K562 (cell line): Measurements from ENCODE around the gene LRRC74B. TPM values are rescaled to one million over a fixed set of nuclear protein-coding genes. Genes with fewer than 3 reads are reported as not detected.

Experiments used
- EGR1 ChIP-seq: fragments of 450-650 bp; conservative IDR thresholded peaks from 2 replicates; pipeline ENCODE4 v1.6.1; 2017; ENCODE audit warnings: mild to moderate bottlenecking
- ETV5 ChIP-seq: sonication (generic); formaldehyde crosslinking; IDR thresholded peaks from 2 replicates; pipeline ENCODE4 v1.4.0; 2020; ENCODE audit warnings: low read depth, mild to moderate bottlenecking, missing genetic modification reagents
- FOXM1 ChIP-seq, 2 experiments: fragments of 450-650 bp in 1 of 2; sonication (generic) in 1 of 2; formaldehyde crosslinking in 1 of 2; IDR thresholded peaks; 2 replicates each; pipeline versions ENCODE4 v1.6.1 to v1.9.0; 2017 to 2022; ENCODE audit warnings: low read depth in 2 of 2, mild to moderate bottlenecking in 2 of 2, missing genetic modification reagents in 1 of 2, moderate library complexity in 1 of 2
- GATA2 ChIP-seq: sonication (generic); formaldehyde crosslinking; IDR thresholded peaks from 2 replicates; pipeline ENCODE4 v1.4.0; 2020; ENCODE audit warnings: mild to moderate bottlenecking, missing genetic modification reagents
- STAG1 ChIP-seq: sonication (generic); formaldehyde crosslinking; IDR thresholded peaks from 2 replicates; pipeline ENCODE4 v1.5.0; 2020; ENCODE audit warnings: missing genetic modification reagents, borderline replicate concordance
- TBP ChIP-seq: optimal IDR thresholded peaks from 2 replicates; pipeline ENCODE3; 2011; ENCODE audit warnings: low read depth, low read length, improper control_type of control experiment
- ZNF444 ChIP-seq: fragments of 250-450 bp; sonication (Bioruptor Pico); IDR thresholded peaks from 2 replicates; pipeline ENCODE4 v1.4.0; 2020; ENCODE audit warnings: mild to moderate bottlenecking, moderate library complexity
- ZNF583 ChIP-seq: fragments of 250-450 bp; sonication (Bioruptor Pico); IDR thresholded peaks from 2 replicates; pipeline ENCODE4 v1.4.0; 2020
- ZNF668 ChIP-seq: fragments of 250-450 bp; sonication (Bioruptor Pico); IDR thresholded peaks from 2 replicates; pipeline ENCODE4 v1.8.0; 2022; ENCODE audit warnings: mild to moderate bottlenecking, inconsistent platforms
- polyA plus RNA-seq, 8 experiments: library from polyadenylated mRNA; depleted of rRNA in 4 of 8; stranded (reverse) in 5 of 8; unstranded in 3 of 8; fragments of >200 nt; fragmentation: Nextera tagmentation in 2 of 8; fragmentation: Illumina TruSeq in 1 of 8; extraction: Ambion mirVana in 2 of 8; extraction: Trizol in 1 of 8; gene quantifications; 2 replicates each; pipeline versions ENCODE4 v1.2.1 to v1.2.3, GENCODE V29; 2011 to 2014; ENCODE audit warnings: inconsistent platforms in 1 of 8, missing spikeins in 1 of 8
- total RNA-seq, 7 experiments: library from RNA; depleted of rRNA in 6 of 7; stranded (reverse); fragments of >200 nt in 6 of 7; fragmentation: Illumina TruSeq in 2 of 7; extraction: Trizol in 2 of 7; gene quantifications; 2 replicates each; pipeline versions ENCODE4 v1.2.1 to v1.2.3, GENCODE V29; 2011 to 2021; ENCODE audit warnings: low replicate concordance in 1 of 7
- TF ChIP-seq, protein P1 (sequence below): fragments of 150-350 bp; conservative IDR thresholded peaks from 2 replicates; pipeline ENCODE4 v1.6.1; 2014; ENCODE audit warnings: low read length
- TF ChIP-seq, protein P2 (sequence below): fragments of 250-450 bp; sonication (Bioruptor Pico); IDR thresholded peaks from 2 replicates; pipeline ENCODE4 v1.4.0; 2020
- TF ChIP-seq, protein P3 (sequence below): fragments of 250-450 bp; sonication (Bioruptor Pico); IDR thresholded peaks from 2 replicates; pipeline ENCODE4 v1.4.0; 2020; ENCODE audit warnings: mild to moderate bottlenecking, moderate library complexity, borderline replicate concordance
- TF ChIP-seq, protein P4 (sequence below): fragments of 450-650 bp; IDR thresholded peaks from 2 replicates; pipeline ENCODE4 v1.6.1; 2016; ENCODE audit warnings: mild to moderate bottlenecking

The LRRC74B gene
- total and polyA plus RNA-seq, 9 of the 15 experiments (the other 6 are each of a cell fraction or from before 2014, with no cell fraction given): not detected

DNA sequence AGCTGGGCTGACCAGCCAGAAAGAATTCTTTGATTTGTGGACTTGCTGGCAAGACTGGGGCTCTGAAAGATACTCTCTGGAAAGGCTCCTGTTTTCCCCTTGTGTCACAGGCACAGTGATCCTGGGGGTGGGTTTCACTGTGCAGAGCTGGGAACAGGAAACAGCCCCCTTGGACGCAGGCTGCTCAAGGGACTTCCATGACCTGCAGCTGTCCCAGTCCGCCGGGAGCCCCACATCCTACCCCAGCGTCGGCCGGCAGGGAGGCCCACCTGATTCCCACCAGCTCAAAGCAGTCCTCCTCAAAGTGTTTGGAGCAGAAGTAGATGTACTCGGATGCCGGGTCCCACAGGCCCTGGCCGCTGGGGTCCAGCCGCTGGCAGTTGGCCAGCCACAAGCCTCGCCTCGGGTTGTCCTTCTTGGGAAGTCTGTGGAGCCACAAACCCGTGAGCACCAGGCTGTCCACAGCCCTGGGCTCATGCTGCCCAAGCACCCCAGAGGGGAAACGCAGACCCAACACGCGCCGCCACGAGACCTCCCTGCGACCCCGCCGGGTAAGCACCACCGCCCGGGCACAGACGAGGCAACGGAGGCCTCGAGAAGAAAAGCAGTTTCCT is 44.7 kb upstream of the LRRC74B start (continued):
- TF ChIP-seq, protein P1, sequence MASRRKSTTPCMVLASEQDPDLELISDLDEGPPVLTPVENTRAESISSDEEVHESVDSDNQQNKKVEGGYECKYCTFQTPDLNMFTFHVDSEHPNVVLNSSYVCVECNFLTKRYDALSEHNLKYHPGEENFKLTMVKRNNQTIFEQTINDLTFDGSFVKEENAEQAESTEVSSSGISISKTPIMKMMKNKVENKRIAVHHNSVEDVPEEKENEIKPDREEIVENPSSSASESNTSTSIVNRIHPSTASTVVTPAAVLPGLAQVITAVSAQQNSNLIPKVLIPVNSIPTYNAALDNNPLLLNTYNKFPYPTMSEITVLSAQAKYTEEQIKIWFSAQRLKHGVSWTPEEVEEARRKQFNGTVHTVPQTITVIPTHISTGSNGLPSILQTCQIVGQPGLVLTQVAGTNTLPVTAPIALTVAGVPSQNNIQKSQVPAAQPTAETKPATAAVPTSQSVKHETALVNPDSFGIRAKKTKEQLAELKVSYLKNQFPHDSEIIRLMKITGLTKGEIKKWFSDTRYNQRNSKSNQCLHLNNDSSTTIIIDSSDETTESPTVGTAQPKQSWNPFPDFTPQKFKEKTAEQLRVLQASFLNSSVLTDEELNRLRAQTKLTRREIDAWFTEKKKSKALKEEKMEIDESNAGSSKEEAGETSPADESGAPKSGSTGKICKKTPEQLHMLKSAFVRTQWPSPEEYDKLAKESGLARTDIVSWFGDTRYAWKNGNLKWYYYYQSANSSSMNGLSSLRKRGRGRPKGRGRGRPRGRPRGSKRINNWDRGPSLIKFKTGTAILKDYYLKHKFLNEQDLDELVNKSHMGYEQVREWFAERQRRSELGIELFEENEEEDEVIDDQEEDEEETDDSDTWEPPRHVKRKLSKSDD: peak; percentile 17; the same call in 1 of the 2 replicates
- TF ChIP-seq GATA2 (no peak), ETV5 (no peak), EGR1 (no peak), FOXM1 (IDR thresholded peaks at IDR 0.05; ENCODE audit: low read depth) (no peak), FOXM1 (CRISPR knock-in tag; IDR thresholded peaks at IDR 0.05; ENCODE audit: low read depth) (no peak), TBP (no peak), ZNF444 (CRISPR knock-in tag) (0 out of 2 replicates have a peak, but pooled peaks have one; percentile 64), ZNF668 (no peak; the same call in 1 of the 2 replicates), STAG1 (CRISPR knock-in tag) (no peak), ZNF583 (0 out of 2 replicates have a peak, but pooled peaks have one; percentile 47)
- TF ChIP-seq, protein P2, sequence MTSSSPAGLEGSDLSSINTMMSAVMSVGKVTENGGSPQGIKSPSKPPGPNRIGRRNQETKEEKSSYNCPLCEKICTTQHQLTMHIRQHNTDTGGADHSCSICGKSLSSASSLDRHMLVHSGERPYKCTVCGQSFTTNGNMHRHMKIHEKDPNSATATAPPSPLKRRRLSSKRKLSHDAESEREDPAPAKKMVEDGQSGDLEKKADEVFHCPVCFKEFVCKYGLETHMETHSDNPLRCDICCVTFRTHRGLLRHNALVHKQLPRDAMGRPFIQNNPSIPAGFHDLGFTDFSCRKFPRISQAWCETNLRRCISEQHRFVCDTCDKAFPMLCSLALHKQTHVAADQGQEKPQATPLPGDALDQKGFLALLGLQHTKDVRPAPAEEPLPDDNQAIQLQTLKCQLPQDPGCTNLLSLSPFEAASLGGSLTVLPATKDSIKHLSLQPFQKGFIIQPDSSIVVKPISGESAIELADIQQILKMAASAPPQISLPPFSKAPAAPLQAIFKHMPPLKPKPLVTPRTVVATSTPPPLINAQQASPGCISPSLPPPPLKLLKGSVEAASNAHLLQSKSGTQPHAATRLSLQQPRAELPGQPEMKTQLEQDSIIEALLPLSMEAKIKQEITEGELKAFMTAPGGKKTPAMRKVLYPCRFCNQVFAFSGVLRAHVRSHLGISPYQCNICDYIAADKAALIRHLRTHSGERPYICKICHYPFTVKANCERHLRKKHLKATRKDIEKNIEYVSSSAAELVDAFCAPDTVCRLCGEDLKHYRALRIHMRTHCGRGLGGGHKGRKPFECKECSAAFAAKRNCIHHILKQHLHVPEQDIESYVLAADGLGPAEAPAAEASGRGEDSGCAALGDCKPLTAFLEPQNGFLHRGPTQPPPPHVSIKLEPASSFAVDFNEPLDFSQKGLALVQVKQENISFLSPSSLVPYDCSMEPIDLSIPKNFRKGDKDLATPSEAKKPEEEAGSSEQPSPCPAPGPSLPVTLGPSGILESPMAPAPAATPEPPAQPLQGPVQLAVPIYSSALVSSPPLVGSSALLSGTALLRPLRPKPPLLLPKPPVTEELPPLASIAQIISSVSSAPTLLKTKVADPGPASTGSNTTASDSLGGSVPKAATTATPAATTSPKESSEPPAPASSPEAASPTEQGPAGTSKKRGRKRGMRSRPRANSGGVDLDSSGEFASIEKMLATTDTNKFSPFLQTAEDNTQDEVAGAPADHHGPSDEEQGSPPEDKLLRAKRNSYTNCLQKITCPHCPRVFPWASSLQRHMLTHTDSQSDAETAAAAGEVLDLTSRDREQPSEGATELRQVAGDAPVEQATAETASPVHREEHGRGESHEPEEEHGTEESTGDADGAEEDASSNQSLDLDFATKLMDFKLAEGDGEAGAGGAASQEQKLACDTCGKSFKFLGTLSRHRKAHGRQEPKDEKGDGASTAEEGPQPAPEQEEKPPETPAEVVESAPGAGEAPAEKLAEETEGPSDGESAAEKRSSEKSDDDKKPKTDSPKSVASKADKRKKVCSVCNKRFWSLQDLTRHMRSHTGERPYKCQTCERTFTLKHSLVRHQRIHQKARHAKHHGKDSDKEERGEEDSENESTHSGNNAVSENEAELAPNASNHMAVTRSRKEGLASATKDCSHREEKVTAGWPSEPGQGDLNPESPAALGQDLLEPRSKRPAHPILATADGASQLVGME (CRISPR knock-in tag): peak; percentile 1; the same call in 1 of the 2 replicates
- TF ChIP-seq, protein P3, sequence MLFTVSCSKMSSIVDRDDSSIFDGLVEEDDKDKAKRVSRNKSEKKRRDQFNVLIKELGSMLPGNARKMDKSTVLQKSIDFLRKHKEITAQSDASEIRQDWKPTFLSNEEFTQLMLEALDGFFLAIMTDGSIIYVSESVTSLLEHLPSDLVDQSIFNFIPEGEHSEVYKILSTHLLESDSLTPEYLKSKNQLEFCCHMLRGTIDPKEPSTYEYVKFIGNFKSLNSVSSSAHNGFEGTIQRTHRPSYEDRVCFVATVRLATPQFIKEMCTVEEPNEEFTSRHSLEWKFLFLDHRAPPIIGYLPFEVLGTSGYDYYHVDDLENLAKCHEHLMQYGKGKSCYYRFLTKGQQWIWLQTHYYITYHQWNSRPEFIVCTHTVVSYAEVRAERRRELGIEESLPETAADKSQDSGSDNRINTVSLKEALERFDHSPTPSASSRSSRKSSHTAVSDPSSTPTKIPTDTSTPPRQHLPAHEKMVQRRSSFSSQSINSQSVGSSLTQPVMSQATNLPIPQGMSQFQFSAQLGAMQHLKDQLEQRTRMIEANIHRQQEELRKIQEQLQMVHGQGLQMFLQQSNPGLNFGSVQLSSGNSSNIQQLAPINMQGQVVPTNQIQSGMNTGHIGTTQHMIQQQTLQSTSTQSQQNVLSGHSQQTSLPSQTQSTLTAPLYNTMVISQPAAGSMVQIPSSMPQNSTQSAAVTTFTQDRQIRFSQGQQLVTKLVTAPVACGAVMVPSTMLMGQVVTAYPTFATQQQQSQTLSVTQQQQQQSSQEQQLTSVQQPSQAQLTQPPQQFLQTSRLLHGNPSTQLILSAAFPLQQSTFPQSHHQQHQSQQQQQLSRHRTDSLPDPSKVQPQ (CRISPR knock-in tag): 0 out of 2 replicates have a peak, but pooled peaks have one; percentile 70
- TF ChIP-seq, protein P4, sequence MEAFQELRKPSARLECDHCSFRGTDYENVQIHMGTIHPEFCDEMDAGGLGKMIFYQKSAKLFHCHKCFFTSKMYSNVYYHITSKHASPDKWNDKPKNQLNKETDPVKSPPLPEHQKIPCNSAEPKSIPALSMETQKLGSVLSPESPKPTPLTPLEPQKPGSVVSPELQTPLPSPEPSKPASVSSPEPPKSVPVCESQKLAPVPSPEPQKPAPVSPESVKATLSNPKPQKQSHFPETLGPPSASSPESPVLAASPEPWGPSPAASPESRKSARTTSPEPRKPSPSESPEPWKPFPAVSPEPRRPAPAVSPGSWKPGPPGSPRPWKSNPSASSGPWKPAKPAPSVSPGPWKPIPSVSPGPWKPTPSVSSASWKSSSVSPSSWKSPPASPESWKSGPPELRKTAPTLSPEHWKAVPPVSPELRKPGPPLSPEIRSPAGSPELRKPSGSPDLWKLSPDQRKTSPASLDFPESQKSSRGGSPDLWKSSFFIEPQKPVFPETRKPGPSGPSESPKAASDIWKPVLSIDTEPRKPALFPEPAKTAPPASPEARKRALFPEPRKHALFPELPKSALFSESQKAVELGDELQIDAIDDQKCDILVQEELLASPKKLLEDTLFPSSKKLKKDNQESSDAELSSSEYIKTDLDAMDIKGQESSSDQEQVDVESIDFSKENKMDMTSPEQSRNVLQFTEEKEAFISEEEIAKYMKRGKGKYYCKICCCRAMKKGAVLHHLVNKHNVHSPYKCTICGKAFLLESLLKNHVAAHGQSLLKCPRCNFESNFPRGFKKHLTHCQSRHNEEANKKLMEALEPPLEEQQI: no peak
